NOMO-1 treated with DMSO at 0.1 percent for 48 hours (cell line): ENCODE data around the gene EIF4ENIF1.
"Not testable (repeated sequence)": the region's sequence is repeated elsewhere in the genome, so short reads cannot be mapped to it uniquely, and the experiment has no call there.

Source experiments
- DNase-seq: peaks from one replicate; lab custom pipeline; 2025; ENCODE audit not compliant: unreplicated experiment; lab: John Stamatoyannopoulos, UW

Gene EIF4ENIF1

GRCh38 chr22:31489632-31490495 lies at the start of gene EIF4ENIF1:
EIF4ENIF1 (minus strand) TSS chr22:31489842; CDS start chr22:31488718, 1,124 bp downstream.
- peak; percentile 76 for DNase-seq

- DNase-seq = no peak
These were observed 49.2 kb upstream of the EIF4ENIF1 start for GRCh38 chr22:31538815-31539214.

GRCh38 chr22:31537019-31537535 lies 47.4 kb upstream of the EIF4ENIF1 start:
- no peak for DNase-seq

GRCh38 chr22:31533374-31533773 lies 43.7 kb upstream of the EIF4ENIF1 start:
- DNase-seq = no peak

- DNase-seq = no peak
These were observed 42.4 kb upstream of the EIF4ENIF1 start for GRCh38 chr22:31532060-31532459.

- DNase-seq = no peak
These were observed 41.2 kb upstream of the EIF4ENIF1 start for GRCh38 chr22:31530823-31531195.

- DNase-seq = peak; percentile 1
These were observed 36.6 kb upstream of the EIF4ENIF1 start for GRCh38 chr22:31526270-31526669.

GRCh38 chr22:31524132-31524531 lies 34.5 kb upstream of the EIF4ENIF1 start:
- DNase-seq = not testable (repeated sequence)

- no peak for DNase-seq
These were observed 30.4 kb upstream of the EIF4ENIF1 start for GRCh38 chr22:31520051-31520450.

GRCh38 chr22:31509061-31509762 lies 19.6 kb upstream of the EIF4ENIF1 start:
- no peak for DNase-seq

GRCh38 chr22:31508536-31508935 lies 18.9 kb upstream of the EIF4ENIF1 start:
- DNase-seq = no peak

- not testable (repeated sequence) for DNase-seq
These were observed 17.9 kb upstream of the EIF4ENIF1 start for GRCh38 chr22:31507517-31507916.

- no peak for DNase-seq
These were observed 14.6 kb upstream of the EIF4ENIF1 start for GRCh38 chr22:31504282-31504681.

- DNase-seq = no peak
These were observed 13.7 kb upstream of the EIF4ENIF1 start for GRCh38 chr22:31503211-31503964.

GRCh38 chr22:31501738-31502137 lies 12.1 kb upstream of the EIF4ENIF1 start:
- DNase-seq = no peak

GRCh38 chr22:31497148-31497938 lies 7.7 kb upstream of the EIF4ENIF1 start:
- DNase-seq = no peak

- DNase-seq = no peak
These were observed 7.1 kb upstream of the EIF4ENIF1 start for GRCh38 chr22:31496735-31497146.

- DNase-seq = peak; percentile 92
These were observed 6.5 kb upstream of the EIF4ENIF1 start, which contains the start of gene SFI1 for GRCh38 chr22:31496007-31496734. SFI1 (plus strand) TSS chr22:31496536; CDS start chr22:31508285, 11,749 bp downstream.

- DNase-seq = no peak
These were observed 5.7 kb upstream of the EIF4ENIF1 start for GRCh38 chr22:31495343-31495742.

GRCh38 chr22:31493355-31493754 lies 3.7 kb upstream of the EIF4ENIF1 start:
- DNase-seq = not testable (repeated sequence)
